Measurements from ENCODE around the gene DDX41.
A peak's percentile ranks its signal among the peaks of the same experiment; 100 is the strongest.

Gene DDX41

GRCh38 chr5:177483042-177483441 lies 33.7 kb downstream of the DDX41 start:
- DNase-seq: no peak

- no peak for DNase-seq
Measured at GRCh38 chr5:177482359-177482795, 34.4 kb downstream of the DDX41 start.

GRCh38 chr5:177479774-177480173 lies 37.0 kb downstream of the DDX41 start:
- DNase-seq: no peak

- DNase-seq: no peak
Measured at GRCh38 chr5:177478711-177479646, 37.8 kb downstream of the DDX41 start.

GRCh38 chr5:177477701-177478477 lies 38.9 kb downstream of the DDX41 start:
- DNase-seq: no peak

- no peak for DNase-seq
Measured at GRCh38 chr5:177476531-177477233, 40.1 kb downstream of the DDX41 start.

GRCh38 chr5:177475563-177476427 lies 41.0 kb downstream of the DDX41 start:
- no peak for DNase-seq

GRCh38 chr5:177474846-177475562 lies 41.8 kb downstream of the DDX41 start:
- no peak for DNase-seq

GRCh38 chr5:177474002-177474476 lies 42.7 kb downstream of the DDX41 start:
- no peak for DNase-seq

GRCh38 chr5:177473443-177474001 lies 43.2 kb downstream of the DDX41 start, which contains the start of gene DBN1:
TSS of gene DBN1 (minus strand) at chr5:177473634. CDS start at chr5:177473521, 113 bp downstream.
- no peak for DNase-seq

GRCh38 chr5:177472460-177473442 lies 44.0 kb downstream of the DDX41 start:
- DNase-seq: peak; percentile 63

GRCh38 chr5:177471610-177472356 lies 45.0 kb downstream of the DDX41 start:
- no peak for DNase-seq

- no peak for DNase-seq
Measured at GRCh38 chr5:177470759-177471536, 45.8 kb downstream of the DDX41 start.

GRCh38 chr5:177469750-177470525 lies 46.8 kb downstream of the DDX41 start:
- no peak for DNase-seq

GRCh38 chr5:177468685-177469628 lies 47.8 kb downstream of the DDX41 start:
- DNase-seq: no peak

- no peak for DNase-seq
Measured at GRCh38 chr5:177468329-177468684, 48.5 kb downstream of the DDX41 start.

All from activated T-cell treated with anti-CD3 and anti-CD28 coated beads, Interleukin-2, amount 50 U/mL, for 1 hour (primary cell).